ENCODE measurements around the gene CECR2. TPM values are rescaled to one million over a fixed set of nuclear protein-coding genes. Genes with fewer than 3 reads are reported as not detected.
A peak's percentile ranks its signal among the peaks of the same experiment; 100 is the strongest.

Gene CECR2
- total and polyA plus RNA-seq, 2 of the 8 experiments (the other 6 are each of a cell fraction or from before 2014, with no cell fraction given): 18.3 to 123 TPM

- TF ChIP-seq RXRA (IDR thresholded peaks at IDR 0.05; ENCODE audit: insufficient read depth, low read depth, low read length) (no peak), EGR1 (IDR thresholded peaks at IDR 0.05; ENCODE audit: borderline replicate concordance, low read depth, low read length) (no peak), PHF8 (conservative IDR thresholded peaks at IDR 0.05; ENCODE audit: low read depth, low read length) (no peak), BRCA1 (IDR thresholded peaks at IDR 0.05; ENCODE audit: low read depth, low read length) (no peak), CHD1 (IDR thresholded peaks at IDR 0.05; ENCODE audit: low read depth, low read length) (no peak), JUN (IDR thresholded peaks at IDR 0.05; ENCODE audit: low read depth, low read length) (no peak), POU5F1 (IDR thresholded peaks at IDR 0.05; ENCODE audit: low read depth, low read length) (no peak)
- Histone ChIP-seq H3K4ac (replicated peaks; ENCODE audit: insufficient read length, low read depth, low read length) (no peak overlapping the region), H3K79me1 (ENCODE audit: low read depth, low read length) (no peaks in the 10 kb centered on the region), H3K36me3 (ENCODE audit: control insufficient read depth in 2 of 4, insufficient read depth in 4 of 4, low read length in 3 of 4) (no peaks in the 10 kb centered on the region), H3K4me2 (ENCODE audit: insufficient read depth in 1 of 2, low read depth in 2 of 2, low read length in 2 of 2) (no peak overlapping the region), H3K23ac (ENCODE audit: insufficient read length) (no peak overlapping the region), H2BK20ac (ENCODE audit: low read length) (no peak overlapping the region), H3K14ac (ENCODE audit: insufficient read length) (no peak overlapping the region), H4K20me1 (replicated peaks in 1 of 2; ENCODE audit: control insufficient read depth in 1 of 2, insufficient read depth in 2 of 2, low read length in 2 of 2) (no peaks in the 10 kb centered on the region), H4K91ac (replicated peaks; ENCODE audit: insufficient read length, low read length) (no peak overlapping the region), H3K9me3 (ENCODE audit: insufficient read depth in 2 of 2, low read depth in 1 of 2, low read length in 1 of 2) (no peaks in the 10 kb centered on the region), H3K23me2 (ENCODE audit: low read depth, low read length) (no peaks in the 10 kb centered on the region), H2BK15ac (ENCODE audit: low read length) (0 out of 2 replicates have a peak overlapping the region, but pooled peaks have one; percentile 23), H4K5ac (ENCODE audit: insufficient read length, low read depth, low read length) (no peak overlapping the region), H3K18ac (ENCODE audit: extremely low read depth, low read length) (no peak overlapping the region), H3K27me3 (replicated peaks in 1 of 4; ENCODE audit: control insufficient read depth in 3 of 4, extremely low read depth in 1 of 4, insufficient read depth in 3 of 4, low read length in 3 of 4) (no peaks in the 10 kb centered on the region), H4K8ac (ENCODE audit: extremely low read depth, insufficient read depth, low read length) (no peak overlapping the region), H2BK120ac (replicated peaks; ENCODE audit: low read depth, low read length) (no peak overlapping the region), H2BK5ac (ENCODE audit: low read depth, low read length) (no peak overlapping the region), H2AFZ (ENCODE audit: low read length) (no peak overlapping the region; the same call in 1 of the 2 replicates), H3K56ac (replicated peaks; ENCODE audit: insufficient read length, low read depth, low read length) (no peak overlapping the region), H3K4me3 (ENCODE audit: extremely low read depth in 1 of 4, insufficient read depth in 2 of 4, low read depth in 3 of 4, low read length in 4 of 4) (no peak overlapping the region), H2AK5ac (ENCODE audit: low read depth, low read length) (no peak overlapping the region; the same call in 1 of the 2 replicates), H3K27ac (ENCODE audit: low read depth, low read length) (no peak overlapping the region), H3K9ac (replicated peaks in 1 of 4; ENCODE audit: extremely low read depth in 1 of 4, low read depth in 3 of 4, low read length in 3 of 4) (no peak overlapping the region), H3K79me2 (ENCODE audit: control insufficient read depth in 1 of 2, insufficient read depth in 2 of 2, low read length in 2 of 2) (no peaks in the 10 kb centered on the region), H3K4me1 (replicated peaks in 1 of 4; ENCODE audit: control insufficient read depth in 3 of 4, insufficient read depth in 4 of 4, low read length in 3 of 4) (peaks cover 0 to 2% (median 0%) of the 10 kb centered on the region in 4 experiments; a peak in 1 of 7 replicates), H2BK12ac (ENCODE audit: low read depth, low read length) (no peak overlapping the region)
- ChIA-PET CTCF (ENCODE audit: partially characterized antibody) (interaction anchor here (0.7 to 1.6 kb wide), 6 partner anchors 26 to 245 kb away, joined by 3 to 9 read pairs (median 4); no protein-coding TSS in a partner anchor), POLR2A (ENCODE audit: partially characterized antibody) (interaction anchor here (0.9 kb wide), 1 partner anchor 99 kb away, joined by 3 read pairs; no protein-coding TSS in a partner anchor)
- DNase-seq (ENCODE audit: low read depth in 1 of 2, low spot score in 2 of 2): no peak
- FAIRE-seq: no peak
- WGBS, 2 experiments (ENCODE audit: extremely low coverage in 1 of 2, insufficient coverage in 1 of 2, insufficient read length in 1 of 2, insufficient replicate concordance in 2 of 2, low coverage in 1 of 2, low lambda C conversion rate in 2 of 2, missing lambda C conversion rate in 1 of 2): 84% methylated on average over 6 of the region's 6 CpGs; no CpG with 5 or more reads in 1 of the 2 experiments
Measured at GRCh38 chr22:17334059-17334458, 35.2 kb upstream of the CECR2 start.
